HepG2 (cell line): ENCODE measurements around the gene MAN1C1. TPM values are rescaled to one million over a fixed set of nuclear protein-coding genes. Genes with fewer than 3 reads are reported as not detected.

Experiments used
- GATAD2A ChIP-seq: IDR thresholded peaks from 2 replicates; pipeline ENCODE4 v1.6.1; 2016
- RORA ChIP-seq: sonication (generic); formaldehyde crosslinking; IDR thresholded peaks from 2 replicates; pipeline ENCODE4 v1.5.0; 2020; ENCODE audit warnings: mild to moderate bottlenecking, missing genetic modification reagents, moderate library complexity
- ZNF430 ChIP-seq: sonication (generic); formaldehyde crosslinking; IDR thresholded peaks from 2 replicates; pipeline ENCODE4 v1.9.0; 2021; ENCODE audit warnings: mild to moderate bottlenecking, missing genetic modification reagents
- ZNF468 ChIP-seq: sonication (generic); formaldehyde crosslinking; IDR thresholded peaks from 2 replicates; pipeline ENCODE4 v1.8.0; 2022; ENCODE audit warnings: mild to moderate bottlenecking, moderate library complexity, missing genetic modification reagents
- ZNF687 ChIP-seq: sonication (generic); formaldehyde crosslinking; IDR thresholded peaks from 2 replicates; pipeline ENCODE4 v1.5.1; 2020; ENCODE audit warnings: mild to moderate bottlenecking, missing genetic modification reagents, moderate library complexity
- polyA plus RNA-seq, 8 experiments: library from polyadenylated mRNA; depleted of rRNA in 3 of 8; stranded (reverse) in 7 of 8; unstranded in 1 of 8; fragments of >200 nt; fragmentation: Illumina TruSeq in 4 of 8; extraction: Trizol in 4 of 8; gene quantifications; 2 replicates each; pipeline versions ENCODE4 v1.2.1 to v1.2.3, GENCODE V29; 2011 to 2016; ENCODE audit warnings: low read depth in 4 of 8, missing spikeins in 1 of 8, mixed read lengths in 1 of 8; ENCODE audit not compliant: insufficient read depth in 1 of 8
- total RNA-seq, 5 experiments: library from RNA; depleted of rRNA; stranded (reverse); fragments of >200 nt; fragmentation: Illumina TruSeq; extraction: Trizol; gene quantifications; 2 replicates each; pipeline ENCODE4 v1.2.3, GENCODE V29; 2016; ENCODE audit warnings: low read depth in 1 of 5

MAN1C1 gene
- total and polyA plus RNA-seq, 2 of the 13 experiments (the other 11 are each of a cell fraction or from before 2014, with no cell fraction given), result 0.18 to 0.49 TPM

GRCh38 chr1:25819491-25820246 is 203.1 kb downstream of the MAN1C1 start, which contains the start of gene MTFR1L (continued):
- TF ChIP-seq ZNF687, result peak; percentile 82; the same call in 1 of the 2 replicates
- no peak for TF ChIP-seq RORA (CRISPR knock-in tag)
- TF ChIP-seq ZNF468, result 0 out of 2 replicates have a peak, but pooled peaks have one; percentile 11
- 0 out of 2 replicates have a peak, but pooled peaks have one; percentile 63 for TF ChIP-seq ZNF430 (CRISPR knock-in tag)
- TF ChIP-seq GATAD2A (CRISPR knock-in tag), result peak; percentile 52
